ENCODE data around the gene UNK.
A peak's percentile ranks its signal among the peaks of the same experiment; 100 is the strongest.
"Not testable (repeated sequence)": the region's sequence is repeated elsewhere in the genome, so short reads cannot be mapped to it uniquely, and the experiment has no call there.

UNK gene

GRCh38 chr17:75853433-75853832 is 68.8 kb downstream of the UNK start:
- no peak for DNase-seq

DNA sequence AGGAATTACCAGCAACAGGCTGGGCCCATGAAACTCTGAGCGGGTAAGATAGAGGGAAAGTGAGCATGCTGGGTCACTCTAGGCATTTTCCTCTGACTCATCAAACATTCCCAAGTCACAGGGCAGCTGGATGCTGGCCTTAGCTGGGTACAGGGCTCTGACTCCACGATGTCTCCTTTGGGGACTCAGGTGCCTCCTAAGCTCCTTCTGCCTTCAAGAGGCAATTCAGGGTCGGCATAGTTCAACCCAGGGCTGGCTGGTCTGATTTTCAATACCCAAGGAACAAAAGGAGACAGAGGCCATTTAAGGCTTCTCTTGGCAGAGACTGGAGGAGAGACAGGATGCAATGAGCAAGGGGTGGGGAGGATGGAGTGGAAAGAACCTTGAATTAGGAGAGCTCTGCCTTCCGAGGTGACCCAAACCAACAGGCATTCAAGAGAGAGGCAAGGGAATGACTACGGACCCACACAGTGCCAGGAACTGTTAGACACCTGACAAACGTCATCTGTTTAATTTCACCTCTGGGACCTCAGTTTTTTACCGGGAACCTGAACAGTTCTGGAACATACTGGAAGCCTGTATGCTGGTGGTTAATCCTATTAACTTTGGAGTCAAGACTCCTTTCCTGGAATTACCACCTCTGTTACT is 69.6 kb downstream of the UNK start:
- no peak for DNase-seq

- no peak for DNase-seq
These were observed 70.3 kb downstream of the UNK start for GRCh38 chr17:75854881-75855309.

- DNase-seq, result peak; percentile 96
These were observed 70.9 kb downstream of the UNK start, which contains the start of gene WBP2 for GRCh38 chr17:75855310-75856061. Gene WBP2, minus strand, starts transcription at chr17:75855335. Its CDS starts 38 bp downstream, at chr17:75855297.

GRCh38 chr17:75856062-75856756 is 71.6 kb downstream of the UNK start:
- no peak for DNase-seq

- not testable (repeated sequence) for DNase-seq
These were observed 74.8 kb downstream of the UNK start for GRCh38 chr17:75859358-75859757.

- DNase-seq, result no peak
These were observed 77.3 kb downstream of the UNK start for GRCh38 chr17:75861927-75862317.

GRCh38 chr17:75864448-75864871 is 79.9 kb downstream of the UNK start:
- DNase-seq, result no peak

DNA sequence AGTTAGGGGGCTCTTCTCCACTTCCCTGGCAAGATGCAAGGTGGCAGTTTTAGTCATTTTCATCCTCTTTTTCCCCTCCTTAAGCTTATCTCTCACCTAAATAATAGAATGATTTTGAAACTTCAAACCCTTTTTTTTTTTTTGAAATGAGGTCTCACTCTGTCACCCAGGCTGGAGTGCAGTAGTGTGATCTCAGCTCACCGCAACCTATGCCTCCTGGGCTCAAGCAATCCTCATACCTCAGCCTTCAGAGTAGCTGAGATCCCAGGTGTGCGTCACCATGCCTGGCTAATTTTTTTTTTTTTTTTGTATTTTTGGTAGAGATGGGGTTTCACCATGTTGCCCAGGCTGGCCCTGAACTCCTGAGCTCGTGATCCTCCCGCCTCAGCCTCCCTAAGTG is 80.3 kb downstream of the UNK start:
- DNase-seq, result not testable (repeated sequence)

- DNase-seq, result not testable (repeated sequence)
These were observed 81.0 kb downstream of the UNK start for GRCh38 chr17:75865404-75866188.

DNA sequence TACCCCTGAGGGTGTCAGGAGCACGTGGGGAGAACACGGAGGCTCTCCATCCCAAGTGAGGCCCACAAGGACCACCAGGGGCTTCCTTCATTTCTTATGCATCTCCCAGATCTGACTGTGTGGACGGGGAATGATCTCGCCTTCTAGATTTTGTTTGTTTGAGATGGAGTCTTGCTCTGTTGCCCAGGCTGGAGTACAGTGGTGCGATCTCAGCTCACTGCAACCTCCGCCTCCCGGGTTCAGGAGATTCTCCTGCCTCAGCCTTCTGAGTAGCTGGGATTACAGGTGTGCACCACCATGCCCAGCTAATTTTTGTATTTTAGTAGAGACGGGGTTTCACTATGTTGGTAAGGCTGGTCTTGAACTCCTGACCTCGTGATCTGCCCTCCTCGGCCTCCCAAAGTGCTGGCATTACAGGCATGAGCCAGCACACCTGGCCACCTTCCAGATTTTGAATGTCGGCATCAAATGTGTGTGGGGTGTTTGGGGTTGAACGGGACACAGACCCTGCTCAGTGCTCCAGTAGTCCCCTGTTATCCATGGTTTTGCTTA is 84.2 kb downstream of the UNK start:
- not testable (repeated sequence) for DNase-seq

DNA sequence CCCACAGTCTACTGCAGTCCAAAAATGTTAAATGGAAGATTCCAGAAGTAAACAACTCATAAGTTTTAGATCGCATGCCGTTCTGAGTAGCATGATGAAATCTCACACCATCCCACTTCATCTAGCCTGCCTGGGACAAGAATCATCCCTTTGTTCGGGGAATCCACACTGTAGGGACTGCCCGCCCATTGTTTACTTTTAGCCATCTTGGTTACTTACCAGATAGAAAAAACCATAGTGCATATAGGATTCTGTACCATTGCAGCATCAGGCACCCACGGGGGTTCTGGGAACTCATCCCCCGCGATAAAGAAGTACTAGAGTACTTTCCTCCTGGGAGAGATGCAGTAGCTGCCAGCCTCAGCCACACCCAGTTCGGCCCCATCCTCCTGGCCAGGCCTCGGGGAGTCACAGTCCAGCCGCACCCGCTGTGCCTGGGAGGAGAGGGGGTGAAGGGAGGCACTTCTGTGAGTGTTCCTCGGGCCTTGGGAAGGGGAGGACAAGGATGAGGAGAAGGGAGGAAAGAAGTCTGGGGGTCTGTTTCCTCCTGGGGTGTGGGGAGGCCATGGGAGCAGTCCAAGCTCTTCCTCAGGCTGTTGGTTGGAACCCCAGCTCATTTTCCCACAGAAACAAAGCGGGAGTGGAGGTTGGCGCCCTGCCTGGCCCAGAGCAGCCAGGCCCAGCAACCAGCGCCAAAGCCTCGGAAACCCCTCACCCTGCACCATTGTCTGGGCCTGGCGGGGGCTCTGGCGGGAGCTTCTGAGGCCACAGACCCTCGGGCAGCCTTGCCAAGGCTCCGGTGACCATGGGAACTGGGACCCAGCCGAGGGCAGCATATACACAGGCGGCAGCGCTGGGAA is 84.9 kb downstream of the UNK start:
- no peak for DNase-seq

- not testable (repeated sequence) for DNase-seq
These were observed 85.6 kb downstream of the UNK start for GRCh38 chr17:75870228-75870627.

- no peak for DNase-seq
These were observed 88.1 kb downstream of the UNK start for GRCh38 chr17:75872434-75873351.

- no peak for DNase-seq
These were observed 89.1 kb downstream of the UNK start for GRCh38 chr17:75873587-75874322.

- DNase-seq, result no peak
These were observed 89.9 kb downstream of the UNK start for GRCh38 chr17:75874323-75875181.
